Gastrocnemius medialis (tissue), 4 donors: ENCODE measurements around the gene PTH1R.

Experiments used
- CTCF ChIP-seq, 5 experiments: fragments of 450-650 bp in 3 of 5; fragments of 200-600 bp in 2 of 5; sonication (generic) in 2 of 5; IDR thresholded peaks in 4 of 5; conservative IDR thresholded peaks in 1 of 5; 1 replicate in 4 of 5; 2 replicates in 1 of 5; pipeline ENCODE4 v1.5.1; 2016 to 2019; ENCODE audit warnings: antibody characterized with exemption in 5 of 5, mild to moderate bottlenecking in 3 of 5, moderate library complexity in 3 of 5
- POLR2A ChIP-seq, 2 donors: fragments of 450-650 bp; IDR thresholded peaks; one replicate each; pipeline ENCODE4 v1.6.1; 2017; ENCODE audit warnings: antibody characterized with exemption in 2 of 2, mild to moderate bottlenecking in 2 of 2, moderate library complexity in 2 of 2

DNA sequence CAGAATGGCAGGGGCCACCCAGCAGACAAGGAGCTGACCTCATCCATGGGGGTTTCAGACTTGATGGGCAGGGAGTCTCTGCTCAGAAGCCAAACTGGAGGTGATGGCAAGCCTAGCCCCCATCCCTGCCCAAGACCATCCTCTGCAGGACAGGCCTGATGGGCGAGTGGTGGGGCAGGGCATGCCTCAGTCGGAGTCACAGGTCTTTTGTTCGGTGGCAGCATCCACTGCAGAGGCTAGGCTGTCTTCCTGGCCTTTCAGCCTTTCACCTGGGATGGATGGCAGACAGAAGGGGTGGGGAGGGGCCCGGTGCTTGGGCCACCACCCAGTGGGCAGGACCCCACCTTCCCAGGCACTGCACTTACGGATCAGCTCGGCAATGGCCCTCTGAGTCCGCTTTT, 44.4 kb downstream of the PTH1R start:
- TF ChIP-seq CTCF (IDR thresholded peaks at IDR 0.05 in 4 of 5, conservative IDR thresholded peaks at IDR 0.05 in 1 of 5) (no peak), POLR2A (IDR thresholded peaks at IDR 0.05) (no peak)
